ENCODE measurements around the gene CASZ1.

- TF ChIP-seq CTCF (IDR thresholded peaks at IDR 0.05), result no peak
- TF ChIP-seq POLR2A (IDR thresholded peaks at IDR 0.05; ENCODE audit: low read length), result no peak
Measured at GRCh38 chr1:10634428-10635084, 161.9 kb downstream of the CASZ1 start.
